SH-SY5Y (cell line): ENCODE results near the gene VIPAS39.

ENCODE experiments used
- GATA2 ChIP-seq: IDR thresholded peaks from 2 replicates; pipeline ENCODE4 v1.6.1; 2011; ENCODE audit warnings: mild to moderate bottlenecking, low read depth, low read length
- GATA3 ChIP-seq: IDR thresholded peaks from 2 replicates; pipeline ENCODE4 v1.6.1; 2011; ENCODE audit warnings: low read depth, mild to moderate bottlenecking, low read length, moderate library complexity

DNA sequence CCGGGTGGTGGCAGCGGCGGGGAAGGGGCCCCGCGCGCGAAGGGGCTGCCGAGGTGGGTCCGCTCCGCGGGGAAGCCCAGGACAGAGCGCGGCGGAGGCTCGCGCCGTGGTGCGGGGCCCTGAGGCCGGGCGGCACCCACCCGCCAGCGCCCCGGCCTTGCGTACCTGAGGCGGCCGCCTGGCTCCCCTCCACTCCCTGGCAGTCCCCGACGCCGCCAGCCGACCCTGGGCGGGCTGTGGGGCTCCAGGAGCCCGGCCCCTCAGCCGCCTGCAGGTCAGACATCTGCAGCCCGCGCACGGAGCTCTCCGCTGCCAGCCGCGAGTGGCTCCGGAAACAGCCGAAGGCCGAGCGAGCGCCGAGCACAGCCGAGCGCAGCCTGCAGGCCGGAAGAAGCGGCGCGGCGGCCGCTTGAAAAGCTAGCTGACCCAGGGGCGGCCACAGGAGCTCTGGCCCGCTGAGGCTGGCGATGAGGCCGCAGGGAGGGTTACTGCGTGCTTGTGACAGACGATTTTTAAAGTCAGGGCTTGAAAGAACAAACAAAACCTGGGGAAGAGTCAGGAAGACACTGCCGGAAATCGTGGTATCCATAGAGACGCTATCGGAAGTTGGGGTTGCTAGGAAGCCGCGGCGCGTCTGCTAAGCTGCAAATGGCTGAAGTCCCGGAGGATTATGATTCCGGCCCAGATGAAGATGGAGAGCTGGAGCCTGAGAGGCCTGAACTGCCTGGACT lies 80.5 kb downstream of the VIPAS39 start, which contains the start of the genes SAMD15 and TMED8:
- TF ChIP-seq GATA2: no peak
- TF ChIP-seq GATA3: no peak
